ENCODE data around the gene CFAP92. TPM values are rescaled to one million over a fixed set of nuclear protein-coding genes. Genes with fewer than 3 reads are reported as not detected.
"Not testable (repeated sequence)": the region's sequence is repeated elsewhere in the genome, so short reads cannot be mapped to it uniquely, and the experiment has no call there.

CFAP92 gene
- polyA plus RNA-seq, 1 donor from 2014 or later = not detected

GRCh38 chr3:128933213-128933921, 60.5 kb downstream of the CFAP92 start:
- H3K4me1 Mint-ChIP-seq = no peaks in the 10 kb centered on the region
- H3K36me3 Mint-ChIP-seq = no peaks in the 10 kb centered on the region
- no peak overlapping the region for H3K4me3 Mint-ChIP-seq
- H3K9me3 Mint-ChIP-seq = peaks cover 0 to 4% (median 0%) of the 10 kb centered on the region in 3 donors
- H3K27me3 Mint-ChIP-seq = peaks cover 6% of the 10 kb centered on the region
- H3K27ac Mint-ChIP-seq = no peak overlapping the region

DNA sequence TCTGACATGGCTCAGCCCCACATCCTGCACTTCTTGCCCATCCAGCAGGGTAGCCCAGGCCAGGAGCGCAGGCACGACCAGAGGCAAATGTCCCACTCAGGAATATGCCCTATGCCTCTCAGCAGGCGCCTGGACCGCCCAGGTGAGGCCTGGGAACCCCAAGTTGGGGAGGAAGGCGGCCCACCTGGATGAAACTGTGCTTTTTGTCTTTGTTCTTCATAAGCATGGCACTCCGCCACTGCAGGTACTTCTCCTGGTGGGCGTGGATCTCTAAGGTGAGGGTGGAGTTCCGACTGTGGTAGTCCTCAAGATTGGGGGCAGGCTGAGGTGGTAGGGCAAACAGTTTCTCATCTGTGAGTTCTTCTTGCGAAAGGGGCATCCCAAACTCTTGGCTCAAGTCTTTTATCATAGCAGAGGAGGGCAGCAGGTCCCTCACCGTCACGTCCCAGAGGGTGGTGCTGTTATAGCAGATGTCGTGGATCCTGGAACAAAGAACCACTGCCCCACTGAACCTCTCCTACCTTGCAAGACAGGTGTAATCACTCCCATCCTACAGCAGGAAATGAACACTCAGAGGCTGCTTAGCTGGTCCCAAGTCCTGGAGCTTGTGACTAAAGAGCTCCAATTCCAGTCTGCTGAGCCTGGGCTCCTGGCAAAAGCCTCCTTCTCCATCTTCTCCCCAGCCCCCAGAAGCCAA, 61.2 kb downstream of the CFAP92 start:
- Mint-ChIP-seq H3K27ac (no peak overlapping the region), H3K9me3 (peaks cover 0 to 4% (median 0%) of the 10 kb centered on the region in 3 donors), H3K36me3 (no peaks in the 10 kb centered on the region), H3K27me3 (peaks cover 6% of the 10 kb centered on the region), H3K4me1 (no peaks in the 10 kb centered on the region), H3K4me3 (no peak overlapping the region)

DNA sequence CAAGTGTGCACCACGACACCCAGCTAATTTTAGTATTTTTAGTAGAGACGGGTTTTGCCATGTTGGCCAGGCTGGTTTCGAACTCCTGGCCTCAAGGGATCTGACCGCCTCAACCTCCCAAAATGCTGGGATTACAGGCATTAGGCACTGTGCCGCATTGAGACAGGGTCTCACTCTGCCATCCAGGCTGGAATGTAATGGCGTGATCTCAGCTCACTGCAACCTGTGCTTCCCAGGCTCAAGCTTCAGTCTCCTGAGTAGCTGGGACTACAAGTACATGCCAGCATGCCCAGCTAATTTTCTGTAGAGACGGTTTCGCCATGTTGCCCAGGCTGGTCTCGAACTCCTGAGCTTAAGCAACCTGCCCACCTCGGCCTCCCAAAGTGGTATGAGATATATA, 62.8 kb downstream of the CFAP92 start:
- Mint-ChIP-seq H3K4me1 (no peaks in the 10 kb centered on the region), H3K36me3 (no peaks in the 10 kb centered on the region), H3K9me3 (peaks cover 0 to 4% (median 2%) of the 10 kb centered on the region in 3 donors), H3K27ac (no peak overlapping the region), H3K4me3 (no peak overlapping the region), H3K27me3 (peaks cover 7% of the 10 kb centered on the region)

GRCh38 chr3:128929364-128929763, 64.5 kb downstream of the CFAP92 start:
- Mint-ChIP-seq H3K27me3 (peaks cover 10% of the 10 kb centered on the region), H3K9me3 (peaks cover 0 to 4% (median 4%) of the 10 kb centered on the region in 3 donors), H3K27ac (no peak overlapping the region), H3K4me3 (no peak overlapping the region), H3K36me3 (no peaks in the 10 kb centered on the region), H3K4me1 (peaks cover 0 to 3% (median 0%) of the 10 kb centered on the region in 3 donors)

GRCh38 chr3:128923986-128924385, 69.9 kb downstream of the CFAP92 start:
- peaks cover 4 to 16% (median 4%) of the 10 kb centered on the region in 3 donors for H3K9me3 Mint-ChIP-seq
- peaks cover 8 to 18% (median 13%) of the 10 kb centered on the region in 3 donors for H3K4me1 Mint-ChIP-seq
- not testable (repeated sequence) for H3K27ac Mint-ChIP-seq, H3K27me3 Mint-ChIP-seq, H3K36me3 Mint-ChIP-seq
- peak overlapping the region in 1 of 4 donors; percentile 84 for H3K4me3 Mint-ChIP-seq

- H3K4me1 Mint-ChIP-seq = peaks cover 8 to 18% (median 13%) of the 10 kb centered on the region in 3 donors
- H3K9me3 Mint-ChIP-seq = peaks cover 4 to 16% (median 6%) of the 10 kb centered on the region in 3 donors
- H3K27ac Mint-ChIP-seq = peak overlapping the region in 1 of 3 donors; percentile 6
- H3K4me3 Mint-ChIP-seq = peak overlapping the region in 3 of 4 donors; percentile 50 to 84 (median 56)
- peaks cover 6% of the 10 kb centered on the region for H3K27me3 Mint-ChIP-seq
- H3K36me3 Mint-ChIP-seq = peaks cover 9% of the 10 kb centered on the region
These were observed 70.3 kb downstream of the CFAP92 start for GRCh38 chr3:128923576-128923975.

DNA sequence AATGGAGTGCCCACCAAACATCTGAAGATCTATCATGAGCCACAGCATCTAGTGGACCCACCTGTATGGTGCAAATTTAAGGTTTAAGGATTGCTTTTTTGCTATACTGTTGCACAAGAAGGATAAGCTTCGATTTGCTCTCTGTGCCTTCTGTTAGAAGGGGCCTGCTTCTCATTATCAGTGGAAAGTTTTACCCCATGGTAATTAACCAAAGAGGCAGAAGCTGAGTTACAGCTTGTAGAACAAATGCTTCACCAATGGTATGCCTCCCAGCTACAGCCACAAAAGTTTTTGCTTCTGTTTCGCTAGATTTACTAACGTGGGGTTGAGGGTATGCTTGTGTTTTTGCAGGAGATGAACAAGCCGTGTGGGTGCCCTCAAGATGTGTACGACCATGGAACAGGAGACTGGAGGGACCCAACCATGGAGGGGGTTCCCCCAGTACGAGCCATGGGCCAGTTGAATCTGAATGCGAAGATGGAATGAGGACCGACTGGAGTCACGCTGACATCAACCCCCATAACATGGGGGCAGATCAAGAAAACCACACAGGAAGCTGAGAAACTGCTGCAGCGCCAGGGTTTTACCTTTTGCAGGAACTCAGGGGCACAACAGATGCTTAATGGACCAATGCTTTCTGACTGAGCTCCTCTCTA, 70.9 kb downstream of the CFAP92 start:
- peaks cover 12% of the 10 kb centered on the region for H3K36me3 Mint-ChIP-seq

DNA sequence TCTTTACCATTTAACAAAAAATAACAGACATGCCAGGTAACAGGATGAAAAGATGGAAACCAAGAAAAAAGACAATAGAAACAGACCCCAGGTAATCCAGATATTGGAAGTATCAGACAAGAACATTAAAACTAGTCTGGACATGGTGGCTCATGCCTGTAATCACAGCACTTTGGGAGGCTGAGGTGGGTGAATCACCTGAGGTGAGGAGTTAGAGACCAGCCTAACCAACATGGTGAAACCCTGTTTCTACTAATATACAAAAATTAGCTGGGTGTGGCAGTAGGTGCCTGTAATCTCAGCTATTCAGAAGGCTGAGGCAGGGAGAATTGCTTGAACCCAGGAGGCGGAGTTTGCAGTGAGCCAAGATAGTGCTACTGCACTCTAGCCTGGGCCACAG, 73.9 kb downstream of the CFAP92 start:
- peaks cover 16% of the 10 kb centered on the region for H3K36me3 Mint-ChIP-seq
- peaks cover 8 to 21% (median 20%) of the 10 kb centered on the region in 3 donors for H3K4me1 Mint-ChIP-seq
- H3K27me3 Mint-ChIP-seq = peaks cover 3% of the 10 kb centered on the region

More for the DNA sequence above, 70.9 kb downstream of the CFAP92 start:
- Mint-ChIP-seq H3K4me3 (peak overlapping the region in 3 of 4 donors; percentile 50 to 84 (median 56)), H3K27ac (peak overlapping the region in 2 of 3 donors; percentile 6 to 28), H3K27me3 (peaks cover 6% of the 10 kb centered on the region), H3K9me3 (peaks cover 4 to 16% (median 6%) of the 10 kb centered on the region in 3 donors), H3K4me1 (peaks cover 8 to 18% (median 13%) of the 10 kb centered on the region in 3 donors)

GRCh38 chr3:128917291-128917690, 76.6 kb downstream of the CFAP92 start:
- H3K9me3 Mint-ChIP-seq = peaks cover 2 to 16% (median 4%) of the 10 kb centered on the region in 3 donors
- no peaks in the 10 kb centered on the region for H3K27me3 Mint-ChIP-seq
- peaks cover 20% of the 10 kb centered on the region for H3K36me3 Mint-ChIP-seq
- peak overlapping the region in 2 of 3 donors; percentile 59 to 79 for H3K27ac Mint-ChIP-seq
- no peak overlapping the region for H3K4me3 Mint-ChIP-seq
- peaks cover 0 to 8% (median 4%) of the 10 kb centered on the region in 3 donors for H3K4me1 Mint-ChIP-seq

More for the DNA sequence above, 73.9 kb downstream of the CFAP92 start:
- Mint-ChIP-seq H3K9me3 (peaks cover 4 to 16% (median 4%) of the 10 kb centered on the region in 3 donors), H3K4me3 (no peak overlapping the region), H3K27ac (peak overlapping the region in 1 of 3 donors; percentile 20)

GRCh38 chr3:128914966-128915645, 78.8 kb downstream of the CFAP92 start:
- Mint-ChIP-seq H3K4me1 (peaks cover 0 to 8% (median 2%) of the 10 kb centered on the region in 3 donors), H3K36me3 (peaks cover 20% of the 10 kb centered on the region), H3K27ac (no peak overlapping the region), H3K9me3 (peaks cover 0 to 10% (median 2%) of the 10 kb centered on the region in 3 donors), H3K27me3 (no peaks in the 10 kb centered on the region), H3K4me3 (no peak overlapping the region)

GRCh38 chr3:128911911-128912310, 82.0 kb downstream of the CFAP92 start:
- no peak overlapping the region for H3K27ac Mint-ChIP-seq
- no peaks in the 10 kb centered on the region for H3K4me1 Mint-ChIP-seq
- H3K9me3 Mint-ChIP-seq = no peaks in the 10 kb centered on the region
- no peak overlapping the region for H3K4me3 Mint-ChIP-seq
- no peaks in the 10 kb centered on the region for H3K27me3 Mint-ChIP-seq
- peaks cover 4% of the 10 kb centered on the region for H3K36me3 Mint-ChIP-seq

DNA sequence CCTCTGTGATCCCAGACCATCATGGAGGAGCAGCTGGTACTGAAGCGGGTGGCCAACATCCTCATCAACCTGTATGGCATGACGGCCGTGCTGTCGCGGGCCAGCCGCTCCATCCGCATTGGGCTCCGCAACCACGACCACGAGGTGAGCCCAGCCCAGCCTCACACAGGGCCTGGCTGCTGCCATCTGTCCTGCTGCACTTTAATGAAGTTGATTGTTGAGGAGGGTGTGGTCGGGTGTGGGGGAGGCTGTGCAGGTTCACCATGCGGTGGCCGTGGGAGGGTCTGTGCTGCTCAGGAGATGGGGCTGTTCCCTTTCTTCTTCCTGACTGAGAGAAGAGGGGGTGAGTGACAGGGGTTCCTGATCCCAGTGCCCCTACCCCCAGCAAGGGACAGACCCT, 83.9 kb downstream of the CFAP92 start:
- H3K27ac Mint-ChIP-seq = no peak overlapping the region
- no peaks in the 10 kb centered on the region for H3K4me1 Mint-ChIP-seq
- H3K9me3 Mint-ChIP-seq = no peaks in the 10 kb centered on the region
- H3K27me3 Mint-ChIP-seq = no peaks in the 10 kb centered on the region
- no peak overlapping the region for H3K4me3 Mint-ChIP-seq
- H3K36me3 Mint-ChIP-seq = peaks cover 10% of the 10 kb centered on the region

DNA sequence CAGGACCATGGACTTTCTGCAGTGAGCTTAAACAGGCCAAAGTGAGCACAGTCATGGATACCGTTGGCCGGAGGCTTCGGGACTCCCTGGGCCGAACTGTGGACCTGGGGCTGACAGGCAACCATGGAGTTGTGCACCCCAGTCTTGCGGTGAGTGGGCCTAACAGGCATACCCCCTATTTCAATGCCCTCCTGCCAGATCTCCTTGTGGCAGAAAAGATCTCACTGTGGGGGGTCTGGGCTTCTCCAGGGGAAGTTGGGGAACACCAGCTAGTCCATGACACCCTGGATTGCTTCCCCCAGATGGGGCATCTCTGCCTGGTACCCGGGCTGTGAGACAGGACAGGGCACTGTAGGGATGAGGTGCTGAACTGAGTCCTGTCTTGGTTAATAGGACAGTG, 84.9 kb downstream of the CFAP92 start:
- peaks cover 10% of the 10 kb centered on the region for H3K36me3 Mint-ChIP-seq
- no peaks in the 10 kb centered on the region for H3K27me3 Mint-ChIP-seq
- H3K9me3 Mint-ChIP-seq = no peaks in the 10 kb centered on the region
- H3K4me3 Mint-ChIP-seq = no peak overlapping the region
- no peaks in the 10 kb centered on the region for H3K4me1 Mint-ChIP-seq
- H3K27ac Mint-ChIP-seq = no peak overlapping the region

DNA sequence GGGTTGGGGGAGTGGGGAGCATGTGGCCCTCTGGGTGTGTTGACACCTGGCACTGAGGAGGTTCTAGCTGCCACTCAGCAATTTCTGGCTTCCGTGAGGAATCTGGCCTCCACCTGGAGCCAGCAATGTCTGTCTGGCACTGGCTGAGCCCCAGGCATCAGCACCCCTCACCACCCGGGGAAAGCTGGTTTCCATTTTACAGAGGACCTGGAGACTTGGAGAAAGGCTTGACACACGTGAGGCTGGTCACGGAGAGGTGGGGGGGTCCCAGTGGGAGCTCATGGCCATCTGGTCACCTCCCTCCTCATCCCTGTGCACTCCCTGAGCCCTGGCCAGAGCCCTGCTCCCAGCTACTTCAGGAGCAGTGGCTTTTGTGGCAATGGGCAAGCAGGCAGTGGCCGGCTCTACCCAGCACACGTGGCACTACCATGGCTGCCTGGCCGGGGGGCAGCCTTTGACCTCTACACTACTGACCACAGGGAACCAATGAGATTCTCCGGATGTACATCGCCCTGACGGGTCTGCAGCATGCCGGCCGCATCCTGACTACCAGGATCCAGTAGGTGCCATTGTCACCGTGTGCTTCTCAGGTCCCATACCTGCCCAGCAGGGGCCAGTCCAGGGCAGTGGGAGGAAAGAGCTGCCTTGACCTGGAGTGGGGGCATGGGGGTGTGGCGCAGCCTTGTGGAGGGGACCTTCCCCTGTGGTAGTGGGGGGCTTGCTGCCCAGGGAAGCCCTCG, 86.0 kb downstream of the CFAP92 start:
- Mint-ChIP-seq H3K36me3 (peaks cover 10% of the 10 kb centered on the region), H3K27ac (no peak overlapping the region), H3K4me3 (no peak overlapping the region), H3K9me3 (no peaks in the 10 kb centered on the region), H3K4me1 (no peaks in the 10 kb centered on the region), H3K27me3 (no peaks in the 10 kb centered on the region)
